Activated CD8-positive, alpha-beta memory T cell treated with anti-CD3 and anti-CD28 coated beads, Interleukin-2, amount 10 ng/mL, durations not matched to agents 7 days and 5 days (primary cell): ENCODE results near the gene HJV. TPM values are rescaled to one million over a fixed set of nuclear protein-coding genes. Genes with fewer than 3 reads are reported as not detected.

ENCODE experiments used
- ATAC-seq: fragments of 150-1000 bp; cut with Tn5 transposase; one replicate; pipeline ENCODE4 v1.10.0; 2021; ENCODE audit warnings: moderate library complexity
- CTCF ChIA-PET: fragments of 350-600 bp; sonication (Branson Sonifier 250); formaldehyde crosslinking; loops from one replicate; lab custom pipeline; 2021; ENCODE audit warnings: antibody characterized with exemption; lab: Charles Lee
- DNase-seq: peaks from one replicate; pipeline ENCODE4 v3.0.0-alpha.2; 2020
- H3K27ac Mint-ChIP-seq: one replicate; pipeline ENCODE4 v1.8.0; 2021; ENCODE audit warnings: mild to moderate bottlenecking, mixed read lengths
- H3K27me3 Mint-ChIP-seq: one replicate; pipeline ENCODE4 v1.8.0; 2021; ENCODE audit warnings: mixed read lengths
- H3K36me3 Mint-ChIP-seq: one replicate; pipeline ENCODE4 v1.8.0; 2021; ENCODE audit warnings: mild to moderate bottlenecking, mixed read lengths
- H3K4me1 Mint-ChIP-seq: one replicate; pipeline ENCODE4 v1.8.0; 2021; ENCODE audit warnings: mixed read lengths
- H3K4me3 Mint-ChIP-seq: one replicate; pipeline ENCODE4 v1.8.0; 2021; ENCODE audit warnings: mild to moderate bottlenecking, moderate library complexity, mixed read lengths
- H3K9me3 Mint-ChIP-seq: one replicate; pipeline ENCODE4 v1.8.0; 2022; ENCODE audit warnings: low read depth, mixed read lengths
- total RNA-seq, 2 experiments: library from RNA; stranded (reverse); gene quantifications; one replicate each; pipeline ENCODE4 v1.2.3, GENCODE V29; 2021

The HJV gene
- total RNA-seq, 2 experiments from 2014 or later: not detected

GRCh38 chr1:145977016-145977415 is 44.5 kb downstream of the HJV start:
- Mint-ChIP-seq H3K36me3 (peaks cover 3% of the 10 kb centered on the region), H3K9me3 (no peaks in the 10 kb centered on the region), H3K4me3 (no peak overlapping the region), H3K27ac (no peak overlapping the region), H3K4me1 (peaks cover 9% of the 10 kb centered on the region), H3K27me3 (no peaks in the 10 kb centered on the region)
- ATAC-seq: no peak
- DNase-seq: no peak
- CTCF ChIA-PET: interaction anchor here (0.7 to 8.5 kb wide), 22 partner anchors 11 to 136 kb away, joined by 3 to 253 read pairs (median 9); partner anchors contain the start of genes ANKRD34A, LIX1L, NUDT17 and PEX11B

DNA sequence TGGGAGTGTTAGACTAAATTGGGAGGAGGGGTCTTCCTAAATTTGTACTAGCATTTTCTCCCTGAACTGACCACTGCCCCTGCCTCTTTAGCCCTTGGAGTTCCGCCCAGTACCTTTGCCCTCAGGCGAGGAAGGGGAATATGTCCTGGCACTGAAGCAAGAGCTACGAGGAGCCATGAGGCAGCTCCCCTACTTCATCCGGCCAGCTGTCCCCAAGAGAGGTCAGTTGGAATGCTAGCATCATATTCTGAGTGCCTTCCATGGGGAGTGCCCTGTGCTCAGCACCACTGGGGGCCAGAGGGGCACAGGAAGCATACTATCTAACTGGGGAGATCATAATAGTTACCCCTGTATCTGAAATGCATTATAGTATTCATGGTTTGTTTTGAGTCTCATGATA is 46.3 kb downstream of the HJV start:
- H3K27ac Mint-ChIP-seq: no peak overlapping the region
- ATAC-seq: no peak
- H3K4me3 Mint-ChIP-seq: no peak overlapping the region
- no peaks in the 10 kb centered on the region for H3K27me3 Mint-ChIP-seq
- no peaks in the 10 kb centered on the region for H3K9me3 Mint-ChIP-seq
- DNase-seq: no peak
- peaks cover 6% of the 10 kb centered on the region for H3K36me3 Mint-ChIP-seq
- CTCF ChIA-PET: interaction anchor here (8.0 to 8.5 kb wide), 3 partner anchors 9 to 33 kb away, joined by 95 to 253 read pairs (median 160); partner anchors contain the start of genes ANKRD34A, POLR3GL and TXNIP
- H3K4me1 Mint-ChIP-seq: peaks cover 3% of the 10 kb centered on the region

DNA sequence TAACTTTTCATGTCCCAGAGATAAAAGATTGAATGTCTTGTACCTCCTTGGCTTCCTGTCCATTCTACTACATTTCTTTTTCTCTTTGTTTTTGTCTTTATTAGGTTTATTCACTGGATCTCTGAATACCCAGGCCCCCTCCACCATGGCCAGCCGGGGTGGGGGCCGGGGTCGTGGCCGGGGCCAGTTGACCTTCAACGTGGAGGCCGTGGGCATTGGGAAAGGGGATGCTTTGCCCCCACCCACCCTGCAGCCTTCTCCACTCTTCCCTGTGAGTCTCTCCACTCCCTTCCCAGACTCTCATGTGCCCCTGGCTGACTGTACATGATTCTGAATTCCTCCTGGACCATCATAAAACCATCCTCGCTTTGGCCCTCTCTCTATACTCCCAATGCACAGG is 46.8 kb downstream of the HJV start:
- Mint-ChIP-seq H3K27me3 (no peaks in the 10 kb centered on the region), H3K36me3 (peaks cover 6% of the 10 kb centered on the region), H3K9me3 (no peaks in the 10 kb centered on the region), H3K4me3 (no peak overlapping the region), H3K4me1 (peaks cover 3% of the 10 kb centered on the region), H3K27ac (no peak overlapping the region)
- no peak for DNase-seq
- CTCF ChIA-PET: interaction anchor here (8.3 to 8.5 kb wide), 2 partner anchors 9 to 33 kb away, joined by 95 to 253 read pairs; partner anchors contain the start of genes ANKRD34A and POLR3GL
- ATAC-seq: no peak

DNA sequence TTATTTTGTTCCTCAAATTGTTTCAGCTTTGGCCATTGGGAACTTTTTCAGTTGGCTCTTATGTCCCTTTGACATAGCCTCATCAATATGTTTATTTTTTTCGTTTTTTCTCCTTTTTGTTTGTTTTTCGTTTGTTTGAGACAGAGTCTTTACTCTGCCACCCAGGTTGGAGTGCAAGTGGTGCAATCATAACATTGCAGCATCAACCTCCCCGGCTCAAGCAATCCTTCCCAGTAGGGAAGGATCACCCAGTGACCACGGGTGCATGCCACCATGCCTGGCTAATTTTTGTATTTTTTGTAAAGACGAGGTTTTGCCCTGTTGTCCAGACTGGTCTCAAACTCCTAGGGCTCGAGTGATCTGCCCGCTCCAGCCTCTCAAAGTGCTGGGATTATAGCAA is 49.0 kb downstream of the HJV start:
- Mint-ChIP-seq H3K4me3 (no peak overlapping the region), H3K36me3 (peaks cover 8% of the 10 kb centered on the region), H3K27me3 (no peaks in the 10 kb centered on the region), H3K4me1 (peaks cover 6% of the 10 kb centered on the region), H3K27ac (no peak overlapping the region), H3K9me3 (peaks cover under 1% of the 10 kb centered on the region)
- DNase-seq (no peak), ATAC-seq (no peak)
- CTCF ChIA-PET: interaction anchor here (1.1 to 1.9 kb wide), 4 partner anchors 9 to 45 kb away, joined by 3 to 7 read pairs (median 6); partner anchors contain the start of genes ANKRD34A, POLR3GL and RBM8A

Other genes starting within 250 kb of the HJV start
- gene RNF115, start 197.6 kb downstream of the HJV start, total RNA-seq: 10 to 100 TPM; 14.6 to 18.0 TPM
- 10 to 100 TPM; 31.1 to 37.0 TPM for gene POLR3C, start 197.5 kb downstream of the HJV start, total RNA-seq
- gene NUDT17, start 176.1 kb downstream of the HJV start, total RNA-seq: 1 to 10 TPM; 2.8 to 4.1 TPM
- gene PIAS3, start 162.7 kb downstream of the HJV start, total RNA-seq: 10 to 100 TPM; 20.3 to 23.6 TPM
- 1 to 10 TPM; 1.1 to 1.4 TPM for gene ANKRD35, start 135.9 kb downstream of the HJV start, total RNA-seq
- gene ITGA10, start 111.7 kb downstream of the HJV start, total RNA-seq: 1 to 10 TPM; 1.8 to 2.1 TPM
- 10 to 100 TPM; 27.3 to 36.2 TPM for gene PEX11B, start 103.0 kb downstream of the HJV start, total RNA-seq
- 100 to 1,000 TPM; 189 to 249 TPM for gene RBM8A, start 94.3 kb downstream of the HJV start, total RNA-seq
- 10 to 100 TPM; 35.0 to 36.2 TPM for gene LIX1L, start 63.7 kb downstream of the HJV start, total RNA-seq
- 1 to 10 TPM; 3.8 to 4.6 TPM for gene ANKRD34A, start 57.2 kb downstream of the HJV start, total RNA-seq
- gene POLR3GL, start 57.0 kb downstream of the HJV start, total RNA-seq: 10 to 100 TPM; 23.5 to 29.1 TPM
- gene TXNIP, start 25.2 kb downstream of the HJV start, total RNA-seq: 100 to 1,000 TPM; 127 to 207 TPM
- 1 to 10 TPM; 2.0 TPM for gene NBPF10, start 123.1 kb upstream of the HJV start, total RNA-seq
- gene NOTCH2NLA, start 207.3 kb upstream of the HJV start, total RNA-seq: 10 to 100 TPM; 28.8 to 38.9 TPM